Suprapubic skin (tissue), 3 donors: ENCODE measurements around the gene ANKH.

Experiments used
- POLR2AphosphoS5 ChIP-seq, 3 donors: sonication (generic); formaldehyde crosslinking; IDR thresholded peaks; one replicate each; pipeline ENCODE4 v1.6.1; 2017; ENCODE audit warnings: antibody characterized with exemption in 3 of 3
- TF ChIP-seq, protein P1 (sequence below), 2 donors: fragments of 200-600 bp in 1 of 2; fragments of 450-650 bp in 1 of 2; sonication (generic) in 1 of 2; IDR thresholded peaks; one replicate each; pipeline ENCODE4 v1.5.1; 2016 to 2019; ENCODE audit warnings: antibody characterized with exemption in 2 of 2, mild to moderate bottlenecking in 1 of 2, moderate library complexity in 1 of 2

DNA sequence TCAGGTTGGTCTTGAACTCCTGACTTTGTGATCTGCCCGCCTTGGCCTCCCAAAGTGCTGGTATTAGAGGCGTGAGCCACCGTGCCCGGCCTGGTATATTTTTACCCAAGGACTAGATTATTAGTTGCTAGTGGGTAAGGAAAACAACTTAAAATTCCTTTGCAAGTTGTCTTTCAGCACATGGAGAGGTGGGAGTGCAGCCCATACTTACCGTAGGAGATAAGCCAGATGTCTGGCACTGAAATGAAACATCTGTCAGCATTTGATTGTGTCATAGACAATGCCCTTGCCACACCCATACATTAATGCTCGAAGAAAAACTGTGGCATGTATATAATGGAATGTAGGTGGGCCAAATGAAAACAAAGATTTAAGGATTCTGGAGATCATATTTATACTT, 36.6 kb upstream of the ANKH start:
- TF ChIP-seq, protein P1, sequence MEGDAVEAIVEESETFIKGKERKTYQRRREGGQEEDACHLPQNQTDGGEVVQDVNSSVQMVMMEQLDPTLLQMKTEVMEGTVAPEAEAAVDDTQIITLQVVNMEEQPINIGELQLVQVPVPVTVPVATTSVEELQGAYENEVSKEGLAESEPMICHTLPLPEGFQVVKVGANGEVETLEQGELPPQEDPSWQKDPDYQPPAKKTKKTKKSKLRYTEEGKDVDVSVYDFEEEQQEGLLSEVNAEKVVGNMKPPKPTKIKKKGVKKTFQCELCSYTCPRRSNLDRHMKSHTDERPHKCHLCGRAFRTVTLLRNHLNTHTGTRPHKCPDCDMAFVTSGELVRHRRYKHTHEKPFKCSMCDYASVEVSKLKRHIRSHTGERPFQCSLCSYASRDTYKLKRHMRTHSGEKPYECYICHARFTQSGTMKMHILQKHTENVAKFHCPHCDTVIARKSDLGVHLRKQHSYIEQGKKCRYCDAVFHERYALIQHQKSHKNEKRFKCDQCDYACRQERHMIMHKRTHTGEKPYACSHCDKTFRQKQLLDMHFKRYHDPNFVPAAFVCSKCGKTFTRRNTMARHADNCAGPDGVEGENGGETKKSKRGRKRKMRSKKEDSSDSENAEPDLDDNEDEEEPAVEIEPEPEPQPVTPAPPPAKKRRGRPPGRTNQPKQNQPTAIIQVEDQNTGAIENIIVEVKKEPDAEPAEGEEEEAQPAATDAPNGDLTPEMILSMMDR (IDR thresholded peaks at IDR 0.05) = no peak
- TF ChIP-seq POLR2AphosphoS5 (IDR thresholded peaks at IDR 0.05) = no peak
